Hematopoietic multipotent progenitor cell treated with erythropoietin and hydrocortisone succinate and interleukin-3 and kit ligand, for 6 days (in vitro differentiated cells): ENCODE results near the gene GUCA1A.
A peak's percentile ranks its signal among the peaks of the same experiment; 100 is the strongest.

Source experiments
- DNase-seq: peaks from one replicate; pipeline ENCODE4 v3.0.0-alpha.2; 2015

The GUCA1A gene

GRCh38 chr6:42173101-42173500, at the start of gene GUCA1A:
Gene GUCA1A, plus strand, starts transcription at chr6:42173364. Its CDS starts 250 bp downstream, at chr6:42173614.
- DNase-seq: no peak

- DNase-seq: no peak
These were observed 49.6 kb upstream of the GUCA1A start for GRCh38 chr6:42123379-42124103.

GRCh38 chr6:42124223-42124836, 48.8 kb upstream of the GUCA1A start:
- no peak for DNase-seq

GRCh38 chr6:42125231-42125630, 47.9 kb upstream of the GUCA1A start:
- no peak for DNase-seq

- no peak for DNase-seq
These were observed 47.5 kb upstream of the GUCA1A start for GRCh38 chr6:42125663-42126062.

GRCh38 chr6:42128460-42129359, 44.5 kb upstream of the GUCA1A start:
- no peak for DNase-seq

- no peak for DNase-seq
These were observed 43.8 kb upstream of the GUCA1A start for GRCh38 chr6:42129360-42129676.

- DNase-seq: no peak
These were observed 41.6 kb upstream of the GUCA1A start for GRCh38 chr6:42131531-42131930.

GRCh38 chr6:42133926-42134325, 39.2 kb upstream of the GUCA1A start:
- no peak for DNase-seq

- DNase-seq: no peak
These were observed 38.0 kb upstream of the GUCA1A start for GRCh38 chr6:42135161-42135560.

- no peak for DNase-seq
These were observed 37.4 kb upstream of the GUCA1A start for GRCh38 chr6:42135722-42136121.

GRCh38 chr6:42136508-42137193, 36.5 kb upstream of the GUCA1A start:
- DNase-seq: peak; percentile 81

- no peak for DNase-seq
These were observed 35.9 kb upstream of the GUCA1A start for GRCh38 chr6:42137194-42137753.

- no peak for DNase-seq
These were observed 35.0 kb upstream of the GUCA1A start for GRCh38 chr6:42138190-42138589.

GRCh38 chr6:42138630-42139619, 34.2 kb upstream of the GUCA1A start:
- peak; percentile 49 for DNase-seq

GRCh38 chr6:42140032-42140431, 33.1 kb upstream of the GUCA1A start:
- DNase-seq: peak; percentile 74

- DNase-seq: no peak
These were observed 32.2 kb upstream of the GUCA1A start for GRCh38 chr6:42140756-42141602.

GRCh38 chr6:42141603-42142117, 31.5 kb upstream of the GUCA1A start:
- no peak for DNase-seq

GRCh38 chr6:42142118-42142835, 30.9 kb upstream of the GUCA1A start, which contains the start of gene C6orf132:
Gene C6orf132, minus strand, starts transcription at chr6:42142620. Its CDS starts 176 bp downstream, at chr6:42142444.
- DNase-seq: no peak
